HG02642 (cell line): ENCODE measurements around the gene ARHGEF1.
"Not testable (repeated sequence)": the region's sequence is repeated elsewhere in the genome, so short reads cannot be mapped to it uniquely, and the experiment has no call there.

Experiments used
- ATAC-seq: cut with Tn5 transposase; IDR thresholded peaks from one replicate; pipeline ENCODE4 v1.9.1; 2021; ENCODE audit warnings: mild to moderate bottlenecking; ENCODE audit not compliant: unreplicated experiment, poor library complexity

Gene ARHGEF1

DNA sequence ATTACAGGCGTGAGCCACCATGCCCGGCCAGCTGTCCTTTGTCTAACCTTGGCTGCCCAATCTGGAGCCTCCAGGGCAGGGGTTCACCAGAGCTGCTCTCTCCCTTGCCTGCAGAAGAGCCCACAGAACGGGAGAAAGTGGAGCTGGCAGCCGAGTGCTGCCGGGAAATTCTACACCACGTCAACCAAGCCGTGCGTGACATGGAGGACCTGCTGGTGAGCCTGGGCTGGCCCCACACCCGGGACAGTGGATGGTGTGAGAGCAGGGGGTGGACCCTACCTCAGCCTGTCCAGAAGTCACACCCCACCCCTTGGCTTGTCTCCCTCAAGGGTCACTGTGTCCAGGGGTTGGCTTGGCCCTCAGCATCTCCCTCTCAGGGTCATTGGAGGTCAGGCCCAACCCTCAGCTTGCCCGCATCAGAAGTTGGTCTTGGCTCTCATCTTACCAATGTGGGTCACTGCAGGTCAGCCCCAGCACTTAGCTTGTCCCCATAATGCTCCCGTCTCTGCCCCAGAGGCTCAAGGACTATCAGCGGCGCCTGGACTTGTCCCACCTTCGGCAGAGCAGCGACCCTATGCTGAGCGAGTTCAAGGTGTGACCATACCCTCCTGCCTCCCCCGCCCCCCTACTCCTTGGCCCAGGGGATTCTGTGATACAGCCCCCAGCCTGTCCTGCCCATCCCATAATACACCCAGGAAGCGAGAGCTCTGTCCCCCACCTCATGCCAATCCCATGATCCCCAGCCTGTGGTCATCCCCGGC, 20.4 kb downstream of the ARHGEF1 start:
- ATAC-seq, result no peak

DNA sequence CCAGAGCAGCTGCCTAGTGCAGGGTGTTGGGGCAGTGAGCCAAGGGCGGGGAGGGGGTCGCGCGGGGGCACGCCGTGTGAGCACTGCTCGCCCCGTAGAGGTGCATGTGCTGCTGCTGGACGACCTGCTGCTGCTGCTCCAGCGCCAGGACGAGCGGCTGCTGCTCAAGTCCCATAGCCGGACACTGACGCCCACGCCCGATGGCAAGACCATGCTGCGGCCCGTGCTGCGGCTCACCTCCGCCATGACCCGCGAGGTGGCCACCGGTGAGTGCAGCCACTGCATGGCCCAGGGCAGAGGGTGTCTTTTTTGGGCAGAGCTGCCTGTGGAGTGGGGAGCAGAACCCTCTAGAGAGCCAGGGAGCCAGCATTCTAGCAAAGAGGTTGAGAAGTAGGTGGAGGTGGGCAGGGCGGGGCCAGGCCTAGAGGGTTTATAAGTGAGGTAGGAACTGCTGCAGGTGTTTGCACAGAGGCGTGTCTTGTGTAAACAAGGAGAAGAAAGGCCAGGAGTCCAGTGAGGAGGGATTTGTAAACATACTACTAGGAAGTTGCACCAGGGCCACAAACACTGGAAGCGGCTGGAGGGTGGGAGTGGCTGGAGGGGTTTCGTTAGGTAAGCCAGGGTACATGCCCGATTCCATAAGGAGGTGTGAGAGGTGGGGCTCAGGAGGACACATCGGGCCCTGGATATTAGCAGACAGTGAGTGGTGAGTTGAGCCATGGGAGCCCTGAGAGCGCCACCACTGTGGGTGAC, 21.3 kb downstream of the ARHGEF1 start:
- ATAC-seq, result no peak

DNA sequence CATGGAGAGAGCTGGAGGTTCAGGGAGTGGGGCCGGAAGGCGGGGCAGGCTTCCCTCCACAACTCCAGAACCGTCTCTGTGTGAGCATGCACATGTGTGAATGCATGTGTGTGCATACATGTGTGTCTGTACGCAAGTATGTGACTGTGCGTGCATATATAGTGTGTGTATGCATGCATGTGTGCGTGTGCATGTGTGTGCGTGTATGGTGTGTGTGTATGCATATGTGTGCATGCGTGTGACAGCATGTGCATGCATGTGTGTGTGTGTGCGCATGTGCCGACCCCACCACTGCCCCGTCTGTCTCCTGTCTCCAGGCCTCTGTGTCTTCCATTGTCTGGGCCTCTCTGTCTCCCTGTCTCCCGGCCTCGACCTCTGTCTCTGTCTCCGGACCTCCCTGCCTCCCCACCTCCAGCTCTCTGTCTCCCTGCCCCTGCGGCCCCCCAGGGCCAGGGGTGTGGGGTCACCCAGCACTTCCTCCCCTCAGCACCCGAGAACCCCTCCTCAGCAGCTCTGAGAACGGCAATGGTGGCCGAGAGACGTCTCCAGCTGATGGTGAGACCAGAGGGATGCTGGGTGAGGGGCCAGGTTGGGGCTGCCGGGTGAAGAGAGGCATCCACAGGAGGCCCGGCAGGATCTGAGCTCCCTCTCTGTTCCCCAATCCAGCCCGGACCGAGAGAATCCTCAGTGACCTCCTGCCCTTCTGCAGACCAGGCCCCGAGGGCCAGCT, 22.5 kb downstream of the ARHGEF1 start:
- no peak for ATAC-seq

- ATAC-seq, result no peak
Measured at GRCh38 chr19:41906271-41906670, 23.3 kb downstream of the ARHGEF1 start.

DNA sequence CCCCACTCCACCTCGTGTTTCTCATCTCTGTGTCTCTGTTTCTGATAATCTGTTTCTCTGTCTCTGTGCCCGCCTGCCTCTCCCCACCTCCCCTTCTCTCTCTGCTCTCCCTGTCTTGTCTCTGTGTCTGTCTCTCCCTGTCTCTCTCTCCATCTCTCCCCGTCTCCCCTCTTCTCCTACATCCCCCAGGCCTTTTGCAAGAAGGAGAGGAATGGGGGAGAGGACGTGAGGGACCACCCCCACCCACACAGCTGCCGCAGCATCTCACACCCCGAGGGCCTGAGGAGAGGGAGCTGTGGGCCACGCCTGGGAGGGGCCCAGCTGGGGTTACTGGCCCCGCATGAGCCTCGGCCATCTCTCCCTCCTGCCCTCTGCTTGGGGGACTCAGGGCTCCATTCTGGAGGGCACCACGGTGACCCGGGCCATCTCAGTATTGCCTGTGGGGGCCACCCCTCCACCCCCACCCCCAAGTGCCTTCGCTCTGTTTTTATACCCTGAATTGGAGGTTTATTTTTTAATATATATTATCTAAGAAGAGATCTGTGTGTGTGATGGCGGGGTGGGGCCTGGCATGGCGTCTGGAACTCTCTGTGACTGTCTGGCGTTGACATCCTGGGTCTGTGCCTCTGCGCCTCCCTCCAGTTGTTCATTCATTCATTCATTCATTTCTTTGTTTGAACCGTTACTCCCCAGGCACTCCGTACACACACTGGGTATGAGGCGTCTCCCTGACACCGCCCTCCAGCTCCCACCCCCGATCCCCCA, 24.1 kb downstream of the ARHGEF1 start:
- no peak for ATAC-seq

- ATAC-seq, result no peak
Measured at GRCh38 chr19:41907994-41908615, 25.1 kb downstream of the ARHGEF1 start.

DNA sequence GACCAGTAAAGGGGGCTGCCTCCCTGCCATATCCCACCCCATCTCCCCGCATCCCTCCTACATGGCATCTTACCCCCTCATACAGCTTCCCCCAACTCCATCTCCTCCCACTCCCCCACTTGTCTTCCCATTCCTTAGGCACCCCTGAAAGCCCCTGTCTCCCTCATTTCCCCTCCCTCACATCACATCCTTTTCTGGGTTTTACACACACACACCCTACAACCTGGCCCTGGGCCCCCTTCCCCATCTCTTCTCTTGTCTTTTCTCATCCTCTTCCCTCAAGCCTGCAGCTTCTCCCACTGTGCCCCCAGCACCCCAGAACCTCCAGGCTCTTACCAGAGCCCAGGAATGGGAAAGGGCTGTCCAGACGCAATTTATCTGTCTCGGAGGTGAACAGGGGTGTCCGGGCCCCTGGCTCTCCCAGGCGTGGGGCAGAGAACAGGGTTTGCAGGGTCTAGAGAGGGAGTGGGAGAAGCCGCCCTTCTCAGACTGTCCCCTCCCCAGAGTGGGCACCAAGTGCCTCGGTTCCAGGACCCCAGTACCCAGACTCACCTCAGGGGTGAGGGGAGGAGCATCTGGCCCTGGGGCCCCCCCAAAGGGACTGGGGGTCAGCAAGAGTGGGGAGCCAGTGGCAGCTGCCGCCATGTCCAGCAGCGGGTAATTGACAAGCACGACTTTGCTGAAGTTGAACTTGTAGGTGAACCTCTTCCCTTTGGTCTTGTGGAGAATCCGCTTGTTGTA, 25.9 kb downstream of the ARHGEF1 start:
- no peak for ATAC-seq

DNA sequence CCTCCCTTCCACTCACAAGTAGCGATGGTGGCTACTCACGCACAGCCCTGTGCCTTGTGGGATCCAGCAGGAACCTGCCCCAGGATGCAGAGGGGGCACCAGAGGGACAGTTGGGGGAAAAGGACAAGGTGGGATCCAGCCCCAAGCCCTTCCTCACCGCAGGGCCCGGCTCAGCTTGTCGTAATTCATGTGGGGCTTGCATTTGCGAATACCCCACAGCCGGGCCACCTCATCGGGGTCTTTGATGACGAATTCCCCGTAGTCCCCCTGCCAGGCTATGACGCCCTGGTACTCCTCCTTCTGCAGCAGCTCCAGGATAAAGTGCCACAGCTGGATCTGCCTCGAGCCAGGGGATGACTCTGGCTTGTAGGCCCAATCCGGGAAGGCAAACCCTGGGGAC, 26.7 kb downstream of the ARHGEF1 start:
- no peak for ATAC-seq

DNA sequence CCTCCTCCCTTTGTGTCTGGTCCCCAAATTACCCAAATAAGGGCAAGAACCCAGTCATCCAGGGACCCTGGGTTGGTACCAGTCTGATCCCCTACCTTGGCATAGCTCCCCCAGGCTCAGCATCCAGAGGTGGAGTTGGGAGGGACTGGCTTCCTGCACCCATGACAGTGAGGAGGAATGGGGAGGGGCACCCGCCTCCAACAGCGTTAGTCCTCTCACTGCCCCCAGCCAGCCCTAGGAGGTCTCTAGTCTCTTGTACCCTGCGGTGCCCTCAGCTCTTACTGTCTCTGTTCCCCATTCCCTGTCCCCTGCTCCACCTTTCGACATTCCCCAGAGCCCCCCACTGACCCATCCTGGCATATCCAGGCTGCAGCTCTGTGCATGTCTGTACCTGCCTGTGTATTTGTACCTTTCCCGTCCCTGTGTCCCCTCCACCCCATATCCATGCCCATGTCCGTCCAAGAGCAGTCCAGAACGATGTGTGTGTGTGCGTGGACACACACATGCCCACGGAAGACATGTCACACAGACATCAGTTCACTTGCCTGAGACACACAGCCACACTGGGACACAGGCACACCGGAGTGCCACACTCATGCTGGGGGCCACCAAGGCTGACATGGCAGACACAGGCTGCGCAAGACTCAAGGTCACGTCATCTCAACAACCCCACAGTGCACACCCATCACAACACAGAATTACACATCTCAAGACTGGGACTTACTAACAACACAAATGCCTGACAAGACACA, 27.4 kb downstream of the ARHGEF1 start:
- no peak for ATAC-seq

DNA sequence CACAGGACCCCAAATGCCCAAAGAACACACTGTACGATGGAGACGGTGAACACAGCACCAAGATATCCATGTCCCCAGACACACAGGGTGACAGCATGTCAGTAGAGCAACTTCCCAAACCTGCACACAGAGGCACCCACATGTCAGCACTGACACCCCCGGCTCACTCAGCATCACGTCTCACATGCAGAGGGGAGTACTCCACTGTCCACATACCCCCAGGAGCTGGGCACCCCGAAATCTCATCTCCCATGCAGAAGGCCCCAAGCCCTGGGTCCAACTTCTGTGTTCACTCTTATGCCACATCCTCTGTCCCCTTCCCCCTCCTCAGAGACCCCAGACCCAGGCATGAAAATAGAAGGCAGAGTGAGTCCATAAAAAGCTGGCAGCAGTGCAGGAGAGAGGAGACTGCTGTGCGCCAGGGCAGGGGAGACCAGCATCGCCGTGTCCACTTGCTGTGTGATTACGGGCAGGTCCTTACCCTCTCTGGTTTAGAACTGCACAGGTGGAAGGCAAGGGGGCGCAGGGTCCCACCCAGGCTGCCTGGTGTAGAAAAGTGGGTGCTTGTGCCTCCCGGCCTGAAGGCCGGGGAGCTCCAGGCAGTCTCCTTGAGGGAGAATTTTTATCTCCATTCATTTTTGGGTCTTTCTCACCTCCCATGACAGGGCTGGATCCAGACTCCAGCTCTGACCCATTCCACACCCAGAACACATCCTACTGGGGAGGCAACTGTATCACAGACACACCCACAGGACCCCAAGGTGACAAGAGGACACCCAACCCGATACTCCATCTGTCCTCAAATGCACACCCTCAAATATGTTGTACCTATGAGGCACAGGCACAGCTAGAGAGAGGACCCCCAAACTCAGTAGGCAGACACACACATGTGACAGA, 28.3 kb downstream of the ARHGEF1 start:
- no peak for ATAC-seq

DNA sequence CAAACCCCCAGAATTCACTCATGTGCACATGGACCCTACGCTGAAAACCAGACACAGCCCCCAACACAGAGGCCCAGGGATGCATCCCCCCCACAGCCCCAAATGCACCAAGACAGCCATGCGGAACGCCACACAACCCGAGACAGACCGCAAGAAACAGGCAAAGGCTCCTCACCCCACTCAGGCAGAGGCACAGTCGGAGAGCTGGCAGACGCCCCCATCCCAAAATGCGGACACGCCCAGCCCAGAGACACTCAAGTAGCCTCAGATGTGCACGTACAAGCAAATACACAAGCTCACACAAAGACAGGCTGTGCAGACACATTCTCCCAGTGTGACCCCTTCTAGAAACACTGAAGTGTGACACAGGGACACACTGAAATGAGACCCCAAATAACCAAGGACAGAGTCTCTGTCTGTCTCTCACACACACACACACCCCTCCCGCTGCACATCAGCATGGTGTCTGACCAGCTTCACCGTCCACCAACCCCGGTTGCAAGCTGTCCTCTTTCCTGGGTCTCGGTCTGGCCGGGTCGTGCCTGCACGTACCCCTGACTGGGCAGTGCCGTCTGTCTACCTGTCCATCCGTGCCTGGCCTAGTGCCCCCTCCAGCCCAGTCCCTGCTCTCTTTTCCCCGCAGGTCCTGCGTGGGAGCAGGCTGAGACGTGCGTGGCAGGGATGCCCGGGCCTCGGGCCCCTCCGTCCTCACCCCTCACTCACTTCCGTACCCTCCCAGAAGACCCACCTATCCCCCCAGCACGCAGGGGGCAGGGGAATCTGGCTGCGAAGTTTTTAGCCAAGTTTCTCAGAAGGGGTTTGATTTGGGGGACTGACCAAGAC, 29.1 kb downstream of the ARHGEF1 start:
- no peak for ATAC-seq

DNA sequence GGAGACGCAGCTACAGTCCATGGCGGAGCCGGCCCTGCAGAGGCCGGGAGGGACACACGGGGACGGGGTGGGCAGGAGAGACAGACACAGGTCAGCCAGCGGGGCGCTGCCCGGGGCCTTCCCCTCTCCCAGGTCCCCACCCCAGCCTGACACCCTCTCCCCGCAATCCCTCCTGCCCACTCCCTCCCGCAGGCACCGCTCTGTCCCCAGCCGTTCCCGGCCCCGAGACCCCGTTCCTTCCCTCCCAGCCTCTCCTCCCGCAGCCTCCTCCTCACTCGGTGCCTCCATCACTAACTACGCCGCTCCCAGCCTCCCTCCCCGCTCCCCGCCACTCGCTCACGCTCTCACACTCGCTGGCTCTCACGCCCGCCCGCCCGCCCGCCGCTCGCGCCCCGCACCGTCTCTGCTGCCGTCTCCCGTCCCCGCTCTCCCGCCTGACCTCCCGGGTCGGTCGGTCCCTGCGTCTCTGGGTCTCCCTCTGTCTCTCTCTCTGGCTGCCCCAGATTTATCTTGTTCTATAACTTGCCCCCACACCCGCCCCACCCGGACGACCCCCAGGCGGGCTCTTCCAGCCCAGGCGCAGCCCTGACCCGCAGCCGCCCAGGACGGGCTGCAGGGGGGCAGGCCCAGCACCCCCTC, 30.0 kb downstream of the ARHGEF1 start:
- no peak for ATAC-seq

GRCh38 chr19:41913538-41914423, 30.8 kb downstream of the ARHGEF1 start:
- ATAC-seq, result no peak

GRCh38 chr19:41914424-41914834, 31.4 kb downstream of the ARHGEF1 start:
- ATAC-seq, result not testable (repeated sequence)

DNA sequence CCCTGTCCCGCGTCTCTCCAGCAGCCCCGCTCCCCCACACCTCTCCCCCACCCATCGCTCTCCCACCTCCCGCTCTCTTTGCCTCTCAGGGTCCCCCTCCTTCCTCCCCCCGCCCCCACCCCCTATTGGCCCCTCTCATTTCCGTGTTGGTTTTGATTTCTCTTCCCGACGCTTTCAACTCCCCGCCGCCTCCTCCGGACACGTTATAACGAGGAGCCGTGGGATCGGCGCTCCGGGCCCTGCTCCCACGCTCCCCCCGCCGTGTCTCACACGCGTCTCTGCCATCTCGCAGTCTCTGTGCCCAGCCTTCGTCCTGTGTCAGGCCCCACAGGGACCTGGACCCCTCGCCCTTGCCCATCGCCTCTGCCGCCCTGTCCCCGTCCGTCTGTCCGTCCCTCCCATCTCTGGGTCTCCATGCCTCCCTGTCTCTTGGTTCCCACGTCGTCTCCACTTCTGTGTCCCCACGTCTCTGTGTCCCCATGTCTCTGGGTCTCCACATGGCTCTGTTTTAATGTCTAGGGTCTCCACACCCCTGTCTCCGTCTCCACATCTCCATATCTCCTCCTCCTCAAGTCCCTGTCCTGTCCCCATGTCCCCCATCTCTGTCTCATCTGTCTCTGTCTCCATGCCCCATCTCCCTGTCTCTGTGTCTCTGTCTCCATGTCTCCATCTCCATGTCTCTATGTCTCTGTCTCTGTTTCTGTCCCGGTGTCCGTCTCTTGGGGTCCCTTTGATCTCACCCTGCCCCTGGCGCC, 32.2 kb downstream of the ARHGEF1 start:
- no peak for ATAC-seq
